ENCODE measurements around the gene NACA.

DNA sequence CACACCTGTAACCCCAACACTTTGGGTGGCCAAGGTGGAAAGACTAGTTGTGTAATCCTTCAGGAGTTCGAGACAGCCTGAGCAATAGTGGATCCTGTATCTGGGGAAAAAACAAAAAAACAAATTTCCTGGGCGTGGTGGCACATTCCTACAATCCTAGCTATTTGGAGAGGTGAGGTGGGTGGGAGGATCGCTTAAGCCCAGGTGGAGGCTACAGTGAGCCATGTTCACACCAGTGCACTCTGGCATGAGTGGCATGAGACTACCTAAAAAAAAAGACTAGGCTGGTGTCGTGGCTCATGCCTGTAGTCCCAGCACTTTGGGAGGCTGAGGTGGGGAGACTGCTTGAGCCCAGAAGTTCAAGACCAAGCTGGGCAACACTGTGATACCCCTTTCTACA lies 54.3 kb downstream of the NACA start:
- TF ChIP-seq POLR2A (IDR thresholded peaks at IDR 0.05): no peak
- TF ChIP-seq, protein P1, sequence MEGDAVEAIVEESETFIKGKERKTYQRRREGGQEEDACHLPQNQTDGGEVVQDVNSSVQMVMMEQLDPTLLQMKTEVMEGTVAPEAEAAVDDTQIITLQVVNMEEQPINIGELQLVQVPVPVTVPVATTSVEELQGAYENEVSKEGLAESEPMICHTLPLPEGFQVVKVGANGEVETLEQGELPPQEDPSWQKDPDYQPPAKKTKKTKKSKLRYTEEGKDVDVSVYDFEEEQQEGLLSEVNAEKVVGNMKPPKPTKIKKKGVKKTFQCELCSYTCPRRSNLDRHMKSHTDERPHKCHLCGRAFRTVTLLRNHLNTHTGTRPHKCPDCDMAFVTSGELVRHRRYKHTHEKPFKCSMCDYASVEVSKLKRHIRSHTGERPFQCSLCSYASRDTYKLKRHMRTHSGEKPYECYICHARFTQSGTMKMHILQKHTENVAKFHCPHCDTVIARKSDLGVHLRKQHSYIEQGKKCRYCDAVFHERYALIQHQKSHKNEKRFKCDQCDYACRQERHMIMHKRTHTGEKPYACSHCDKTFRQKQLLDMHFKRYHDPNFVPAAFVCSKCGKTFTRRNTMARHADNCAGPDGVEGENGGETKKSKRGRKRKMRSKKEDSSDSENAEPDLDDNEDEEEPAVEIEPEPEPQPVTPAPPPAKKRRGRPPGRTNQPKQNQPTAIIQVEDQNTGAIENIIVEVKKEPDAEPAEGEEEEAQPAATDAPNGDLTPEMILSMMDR (IDR thresholded peaks at IDR 0.05): no peak
